Measurements from ENCODE around the gene NEDD8. TPM values are rescaled to one million over a fixed set of nuclear protein-coding genes. Genes with fewer than 3 reads are reported as not detected.
A peak's percentile ranks its signal among the peaks of the same experiment; 100 is the strongest.

NEDD8 gene
- total and polyA plus RNA-seq, 5 donors = 167 to 302 (median 184) TPM

DNA sequence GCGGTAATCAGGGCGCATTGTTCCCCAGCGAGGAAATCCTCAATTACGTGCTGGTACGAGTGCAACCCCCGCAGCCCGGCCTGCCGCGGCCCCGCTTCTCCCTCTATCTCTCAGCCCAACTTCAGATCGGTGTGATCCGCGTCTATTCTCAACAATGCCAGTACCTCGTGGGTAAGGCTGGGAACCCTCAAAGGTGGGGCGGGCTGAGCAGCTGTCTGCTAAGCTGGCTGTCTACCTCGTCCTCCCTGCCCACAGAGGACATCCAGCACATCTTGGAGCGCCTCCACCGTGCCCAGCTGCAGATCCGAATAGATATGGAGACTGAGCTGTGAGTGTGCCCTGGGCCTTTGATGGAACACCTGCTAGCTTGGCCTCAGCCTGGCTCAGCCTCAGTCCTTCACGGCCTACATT, 59.3 kb downstream of the NEDD8 start:
- ATAC-seq = no peak
- WGBS = 72% methylated on average over 20 of the region's 20 CpGs
- Histone ChIP-seq H3K9me3 (ENCODE audit: control insufficient read depth, low read length) (no peaks in the 10 kb centered on the region), H3K27ac (ENCODE audit: low read length) (no peak overlapping the region), H3K4me3 (ENCODE audit: low read length) (no peak overlapping the region), H3K27me3 (ENCODE audit: control insufficient read depth, insufficient read depth) (no peaks in the 10 kb centered on the region), H3K4me1 (ENCODE audit: control insufficient read depth, insufficient read depth, low read length) (no peaks in the 10 kb centered on the region)
- peak in 2 of 3 donors; percentile 16 to 43 for DNase-seq
- intact Hi-C loops (cut with DNase I) = no loop called here

DNA sequence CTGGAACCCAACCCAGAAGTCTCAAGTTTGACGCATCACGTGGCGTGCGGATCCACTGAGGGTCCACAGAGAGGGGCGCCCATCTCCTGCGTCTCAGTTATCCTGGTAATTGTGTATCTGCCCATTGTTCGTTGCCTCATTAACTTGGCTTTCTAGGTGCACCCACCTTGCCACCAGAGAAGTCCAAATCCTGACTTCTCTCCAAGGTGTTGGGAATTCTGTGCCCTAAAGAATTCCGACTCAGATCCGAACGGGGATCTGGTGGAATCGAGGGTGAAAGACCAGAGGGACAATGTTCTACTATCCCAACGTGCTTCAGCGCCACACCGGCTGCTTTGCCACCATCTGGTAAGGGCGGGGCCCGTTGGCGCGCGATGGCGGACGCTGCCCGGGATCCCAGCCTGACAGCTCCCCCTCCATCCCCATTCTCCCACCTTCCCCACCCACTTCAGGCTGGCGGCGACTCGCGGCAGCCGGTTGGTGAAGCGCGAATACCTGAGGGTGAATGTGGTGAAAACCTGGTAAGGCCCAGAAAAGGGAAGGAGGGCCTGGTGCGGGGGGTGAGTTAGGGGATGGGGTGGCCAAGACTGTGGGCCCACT, 59.8 kb downstream of the NEDD8 start:
- H3K4me1 ChIP-seq (ENCODE audit: control insufficient read depth, insufficient read depth, low read length) = no peaks in the 10 kb centered on the region
- ATAC-seq = peak in 1 of 2 donors; percentile 3
- intact Hi-C loops (cut with DNase I) = no loop called here
- peak in 2 of 3 donors; percentile 31 to 61 for DNase-seq
- no peak overlapping the region for H3K4me3 ChIP-seq (ENCODE audit: low read length)
- no peak overlapping the region for H3K27ac ChIP-seq (ENCODE audit: low read length)
- no peaks in the 10 kb centered on the region for H3K27me3 ChIP-seq (ENCODE audit: control insufficient read depth, insufficient read depth)
- 33% methylated on average over 30 of the region's 30 CpGs for WGBS
- no peaks in the 10 kb centered on the region for H3K9me3 ChIP-seq (ENCODE audit: control insufficient read depth, low read length)

DNA sequence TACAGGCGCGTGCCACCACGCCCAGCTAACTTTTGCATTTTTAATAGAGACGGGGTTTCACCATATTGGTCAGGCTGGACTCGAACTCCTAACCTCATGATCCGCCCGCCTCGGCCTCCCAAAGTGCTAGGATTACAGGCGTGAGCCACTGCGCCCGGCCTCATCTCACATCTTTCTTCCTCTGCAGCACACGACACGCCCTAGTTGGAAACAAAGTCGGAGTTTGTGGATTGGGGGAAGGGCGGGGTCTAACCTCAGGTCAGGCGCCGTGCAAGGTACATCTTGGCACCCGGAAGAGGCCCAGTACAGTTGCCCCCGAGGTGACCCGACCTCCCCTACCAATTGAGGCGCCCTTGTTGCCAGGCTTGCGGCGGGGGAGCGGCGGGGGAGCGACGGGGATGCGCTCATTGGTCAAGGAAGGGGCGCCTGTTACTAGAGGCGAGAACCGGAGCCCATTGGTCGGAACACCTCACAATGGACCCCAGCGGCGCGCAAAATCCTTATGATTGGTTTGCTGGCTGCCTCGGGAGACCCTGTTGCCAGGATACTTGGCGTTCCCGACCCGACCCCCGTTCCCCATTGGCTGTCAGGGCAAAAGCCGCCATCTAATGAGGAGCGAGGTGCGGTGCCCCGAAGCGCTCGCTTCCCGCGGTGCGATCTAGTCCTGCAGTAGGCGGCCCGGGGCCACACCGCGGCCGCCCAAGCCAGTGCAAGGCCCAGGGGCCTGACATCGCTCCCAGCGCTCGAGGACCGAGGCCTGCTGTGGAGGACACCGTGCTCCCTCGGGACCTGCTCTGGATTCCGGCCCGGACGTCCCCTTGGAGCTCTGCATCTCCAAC, 60.5 kb downstream of the NEDD8 start, which contains the start of gene REC8:
REC8 (plus strand) TSS at position 659 of the 839 bp plus-strand sequence. CDS start 473 bp downstream, outside the sequence.
- H3K4me1 ChIP-seq (ENCODE audit: control insufficient read depth, insufficient read depth, low read length) = no peaks in the 10 kb centered on the region
- peak; percentile 82 to 86 for ATAC-seq

DNA sequence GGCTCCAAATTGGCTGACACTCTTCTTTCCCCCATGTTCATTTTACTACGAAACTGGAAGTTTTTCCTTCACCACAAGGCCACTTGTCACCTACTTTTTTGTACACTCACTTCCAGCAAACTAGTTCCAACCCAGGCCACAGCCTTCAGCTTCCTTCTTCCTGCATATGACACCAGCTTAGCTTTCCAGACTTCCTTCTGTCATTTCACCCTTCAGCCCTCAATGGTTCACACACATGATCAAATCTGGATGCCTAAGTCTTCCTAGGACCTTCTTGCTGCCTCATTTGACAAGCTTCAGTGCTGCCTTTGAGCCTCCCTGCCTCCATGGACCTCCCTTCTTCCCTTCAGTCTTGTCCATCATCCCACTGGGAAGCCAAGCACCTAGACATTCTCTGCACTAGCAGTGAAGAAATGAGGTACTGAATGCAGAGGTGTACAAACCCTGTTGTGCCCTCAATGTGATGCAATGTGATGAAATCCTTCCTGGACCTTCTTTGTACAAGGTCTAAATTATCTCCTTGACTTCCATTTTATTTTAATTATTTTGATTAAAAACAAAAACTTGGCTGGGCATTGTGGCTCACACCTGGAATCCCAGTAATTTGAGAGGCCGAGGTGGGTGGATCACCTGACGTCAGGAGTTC, 64.6 kb downstream of the NEDD8 start:
- intact Hi-C loops (cut with DNase I) = no loop called here
- H3K27me3 ChIP-seq (ENCODE audit: control insufficient read depth, insufficient read depth) = no peaks in the 10 kb centered on the region
- peaks cover 3% of the 10 kb centered on the region for H3K4me1 ChIP-seq (ENCODE audit: control insufficient read depth, insufficient read depth, low read length)
- ATAC-seq = no peak
- H3K4me3 ChIP-seq (ENCODE audit: low read length) = no peak overlapping the region
- H3K9me3 ChIP-seq (ENCODE audit: control insufficient read depth, low read length) = no peaks in the 10 kb centered on the region
- no peak overlapping the region for H3K27ac ChIP-seq (ENCODE audit: low read length)
- 77% methylated on average over 3 of the region's 3 CpGs for WGBS
- DNase-seq = no peak

More for the DNA sequence above, 60.5 kb downstream of the NEDD8 start, which contains the start of gene REC8:
- DNase-seq = peak; percentile 77 to 92 (median 91)
- intact Hi-C loops (cut with DNase I) = no loop called here
- Histone ChIP-seq H3K27me3 (ENCODE audit: control insufficient read depth, insufficient read depth) (no peaks in the 10 kb centered on the region), H3K4me3 (ENCODE audit: low read length) (no peak within 1 kb of the TSS), H3K9me3 (ENCODE audit: control insufficient read depth, low read length) (no peaks in the 10 kb centered on the region), H3K27ac (ENCODE audit: low read length) (no peak within 1 kb of the TSS)
- 14% methylated on average over 63 of the region's 63 CpGs for WGBS

Other genes with a start within 250 kb of the NEDD8 start
Only the 30 nearest of the 34 such genes appear.
- under 1 TPM; 0.17 to 0.45 (median 0.17) TPM for gene CARMIL3, start 180.4 kb downstream of the NEDD8 start, total RNA-seq
- gene CARMIL3, start 180.4 kb downstream of the NEDD8 start, polyA plus RNA-seq = 0.18 TPM
- gene CPNE6, start 160.8 kb downstream of the NEDD8 start, total RNA-seq = under 1 TPM in 1 of 4 donors, not detected in 3; 0.14 TPM
- gene CPNE6, start 160.8 kb downstream of the NEDD8 start, polyA plus RNA-seq = 0.16 TPM
- gene PCK2, start 138.1 kb downstream of the NEDD8 start, total RNA-seq = 10 to 100 TPM in 1 of 4 donors, 1 to 10 TPM in 3; 4.0 to 11.0 (median 5.3) TPM
- gene PCK2, start 138.1 kb downstream of the NEDD8 start, polyA plus RNA-seq = 3.5 TPM
- gene DCAF11, start 117.6 kb downstream of the NEDD8 start, total RNA-seq = 10 to 100 TPM; 50.6 to 70.7 (median 62.6) TPM
- 33.1 TPM for gene DCAF11, start 117.6 kb downstream of the NEDD8 start, polyA plus RNA-seq
- 1 to 10 TPM in 3 of 4 donors, under 1 TPM in 1; 0.79 to 2.9 (median 2.4) TPM for gene NRL, start 117.4 kb downstream of the NEDD8 start, total RNA-seq
- gene NRL, start 117.4 kb downstream of the NEDD8 start, polyA plus RNA-seq = 2.6 TPM
- 100 to 1,000 TPM in 3 of 4 donors, 10 to 100 TPM in 1; 87.4 to 178 (median 134) TPM for gene FITM1, start 101.7 kb downstream of the NEDD8 start, total RNA-seq
- 224 TPM for gene FITM1, start 101.7 kb downstream of the NEDD8 start, polyA plus RNA-seq
- gene PSME1, start 96.2 kb downstream of the NEDD8 start, total RNA-seq = 100 to 1,000 TPM in 3 of 4 donors, 10 to 100 TPM in 1; 99.8 to 112 (median 103) TPM
- gene PSME1, start 96.2 kb downstream of the NEDD8 start, polyA plus RNA-seq = 141 TPM
- gene EMC9, start 90.8 kb downstream of the NEDD8 start, total RNA-seq = 10 to 100 TPM; 17.2 to 18.9 (median 18.1) TPM
- 21.2 TPM for gene EMC9, start 90.8 kb downstream of the NEDD8 start, polyA plus RNA-seq
- 10 to 100 TPM; 62.7 to 90.6 (median 67.6) TPM for gene PSME2, start 85.8 kb downstream of the NEDD8 start, total RNA-seq
- gene PSME2, start 85.8 kb downstream of the NEDD8 start, polyA plus RNA-seq = 102 TPM
- gene RNF31, start 84.9 kb downstream of the NEDD8 start, total RNA-seq = 10 to 100 TPM; 29.2 to 48.4 (median 42.6) TPM
- 27.6 TPM for gene RNF31, start 84.9 kb downstream of the NEDD8 start, polyA plus RNA-seq
- gene IRF9, start 71.1 kb downstream of the NEDD8 start, total RNA-seq = 100 to 1,000 TPM in 1 of 4 donors, 10 to 100 TPM in 3; 47.5 to 103 (median 59.0) TPM
- 44.5 TPM for gene IRF9, start 71.1 kb downstream of the NEDD8 start, polyA plus RNA-seq
- gene REC8, start 60.3 kb downstream of the NEDD8 start, total RNA-seq = 1 to 10 TPM; 1.9 to 5.8 (median 3.2) TPM
- 4.1 TPM for gene REC8, start 60.3 kb downstream of the NEDD8 start, polyA plus RNA-seq
- gene IPO4, start 43.6 kb downstream of the NEDD8 start, total RNA-seq = 10 to 100 TPM; 10.2 to 22.5 (median 12.1) TPM
- 4.1 TPM for gene IPO4, start 43.6 kb downstream of the NEDD8 start, polyA plus RNA-seq
- 10 to 100 TPM; 26.4 to 37.6 (median 30.4) TPM for gene TM9SF1, start 36.9 kb downstream of the NEDD8 start, total RNA-seq
- gene TM9SF1, start 36.9 kb downstream of the NEDD8 start, polyA plus RNA-seq = 14.8 TPM
- gene TSSK4, start 26.7 kb downstream of the NEDD8 start, total RNA-seq = under 1 TPM in 2 of 4 donors, not detected in 2; 0.18 to 0.37 TPM
- gene TSSK4, start 26.7 kb downstream of the NEDD8 start, polyA plus RNA-seq = not detected
- 10 to 100 TPM; 35.2 to 49.3 (median 39.5) TPM for gene CHMP4A, start 18.9 kb downstream of the NEDD8 start, total RNA-seq
- gene CHMP4A, start 18.9 kb downstream of the NEDD8 start, polyA plus RNA-seq = 56.3 TPM
- 10 to 100 TPM; 15.7 to 21.8 (median 18.8) TPM for gene MDP1, start 16.3 kb downstream of the NEDD8 start, total RNA-seq
- gene MDP1, start 16.3 kb downstream of the NEDD8 start, polyA plus RNA-seq = 26.8 TPM
- 10 to 100 TPM; 32.4 to 45.4 (median 34.6) TPM for gene GMPR2, start 562 bp upstream of the NEDD8 start, total RNA-seq
- 30.3 TPM for gene GMPR2, start 562 bp upstream of the NEDD8 start, polyA plus RNA-seq
- 10 to 100 TPM; 38.9 to 45.9 (median 45.3) TPM for gene TINF2, start 10.3 kb upstream of the NEDD8 start, total RNA-seq
- gene TINF2, start 10.3 kb upstream of the NEDD8 start, polyA plus RNA-seq = 23.0 TPM
- gene TGM1, start 30.8 kb upstream of the NEDD8 start, total RNA-seq = 1 to 10 TPM in 1 of 4 donors, under 1 TPM in 3; 0.36 to 2.0 (median 0.58) TPM
- 0.16 TPM for gene TGM1, start 30.8 kb upstream of the NEDD8 start, polyA plus RNA-seq
- 10 to 100 TPM; 18.1 to 21.4 (median 20.8) TPM for gene RABGGTA, start 39.2 kb upstream of the NEDD8 start, total RNA-seq
- gene RABGGTA, start 39.2 kb upstream of the NEDD8 start, polyA plus RNA-seq = 20.7 TPM
- gene DHRS1, start 67.4 kb upstream of the NEDD8 start, total RNA-seq = 10 to 100 TPM in 2 of 4 donors, 1 to 10 TPM in 2; 5.9 to 12.0 (median 10.4) TPM
- gene DHRS1, start 67.4 kb upstream of the NEDD8 start, polyA plus RNA-seq = 7.2 TPM
- gene NOP9, start 67.5 kb upstream of the NEDD8 start, total RNA-seq = 10 to 100 TPM; 19.2 to 20.3 (median 19.6) TPM
- 9.6 TPM for gene NOP9, start 67.5 kb upstream of the NEDD8 start, polyA plus RNA-seq
- 1 to 10 TPM; 5.8 to 8.5 (median 6.9) TPM for gene CIDEB, start 75.6 kb upstream of the NEDD8 start, total RNA-seq
- gene CIDEB, start 75.6 kb upstream of the NEDD8 start, polyA plus RNA-seq = 3.6 TPM
- 1 to 10 TPM; 1.2 to 2.1 (median 1.4) TPM for gene LTB4R2, start 77.8 kb upstream of the NEDD8 start, total RNA-seq
- 0.66 TPM for gene LTB4R2, start 77.8 kb upstream of the NEDD8 start, polyA plus RNA-seq
- gene LTB4R, start 79.1 kb upstream of the NEDD8 start, total RNA-seq = 1 to 10 TPM; 2.2 to 3.1 (median 2.4) TPM
- gene LTB4R, start 79.1 kb upstream of the NEDD8 start, polyA plus RNA-seq = 1.6 TPM
- 10 to 100 TPM; 24.1 to 45.3 (median 32.8) TPM for gene ADCY4, start 102.7 kb upstream of the NEDD8 start, total RNA-seq
- gene ADCY4, start 102.7 kb upstream of the NEDD8 start, polyA plus RNA-seq = 33.4 TPM
- 1 to 10 TPM; 2.9 to 7.0 (median 6.4) TPM for gene RIPK3, start 107.6 kb upstream of the NEDD8 start, total RNA-seq
- 3.8 TPM for gene RIPK3, start 107.6 kb upstream of the NEDD8 start, polyA plus RNA-seq
- gene NFATC4, start 135.8 kb upstream of the NEDD8 start, total RNA-seq = 10 to 100 TPM; 15.7 to 40.0 (median 31.0) TPM
- gene NFATC4, start 135.8 kb upstream of the NEDD8 start, polyA plus RNA-seq = 25.8 TPM
- 10 to 100 TPM in 2 of 4 donors, 1 to 10 TPM in 2; 9.3 to 12.0 (median 10.5) TPM for gene NYNRIN, start 166.6 kb upstream of the NEDD8 start, total RNA-seq
- gene NYNRIN, start 166.6 kb upstream of the NEDD8 start, polyA plus RNA-seq = 5.1 TPM

All from right cardiac atrium (tissue), 5 donors.